ENCODE measurements around the gene ABCB9.
"Not testable (repeated sequence)": the region's sequence is repeated elsewhere in the genome, so short reads cannot be mapped to it uniquely, and the experiment has no call there.

ABCB9 gene

GRCh38 chr12:122960193-122960569 lies 6.1 kb downstream of the ABCB9 start:
- DNase-seq, result no peak

DNA sequence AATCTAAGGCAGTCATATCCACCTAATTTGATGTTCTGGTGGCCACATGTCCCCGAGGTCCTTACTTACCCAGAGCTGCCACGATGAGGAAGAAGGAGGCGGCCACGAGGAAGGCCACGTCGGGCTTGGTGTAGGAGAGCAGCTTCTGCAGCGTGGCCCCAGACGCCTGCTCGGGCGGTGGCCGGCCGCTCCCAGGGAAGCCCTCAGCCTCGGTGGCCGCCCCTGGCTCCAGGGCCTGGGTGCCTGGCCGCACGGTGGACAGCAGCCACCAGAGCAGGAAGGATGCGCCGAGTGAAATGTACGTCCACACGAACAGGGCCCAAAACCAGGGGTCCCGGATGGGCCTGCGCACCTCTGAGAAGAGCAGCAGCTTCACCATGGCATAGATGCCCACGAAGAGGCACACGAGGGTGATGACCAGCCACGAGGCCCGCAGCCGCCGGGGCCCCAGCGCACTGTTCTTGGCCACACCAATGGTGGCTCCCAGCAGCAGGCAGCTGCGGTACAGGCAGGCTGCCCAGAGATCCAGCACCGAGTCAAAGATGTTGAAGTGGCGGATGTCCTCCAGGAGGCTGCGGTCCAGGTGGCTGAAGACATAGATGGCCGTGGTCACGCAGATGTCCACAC lies 6.6 kb downstream of the ABCB9 start:
- DNase-seq, result no peak

DNA sequence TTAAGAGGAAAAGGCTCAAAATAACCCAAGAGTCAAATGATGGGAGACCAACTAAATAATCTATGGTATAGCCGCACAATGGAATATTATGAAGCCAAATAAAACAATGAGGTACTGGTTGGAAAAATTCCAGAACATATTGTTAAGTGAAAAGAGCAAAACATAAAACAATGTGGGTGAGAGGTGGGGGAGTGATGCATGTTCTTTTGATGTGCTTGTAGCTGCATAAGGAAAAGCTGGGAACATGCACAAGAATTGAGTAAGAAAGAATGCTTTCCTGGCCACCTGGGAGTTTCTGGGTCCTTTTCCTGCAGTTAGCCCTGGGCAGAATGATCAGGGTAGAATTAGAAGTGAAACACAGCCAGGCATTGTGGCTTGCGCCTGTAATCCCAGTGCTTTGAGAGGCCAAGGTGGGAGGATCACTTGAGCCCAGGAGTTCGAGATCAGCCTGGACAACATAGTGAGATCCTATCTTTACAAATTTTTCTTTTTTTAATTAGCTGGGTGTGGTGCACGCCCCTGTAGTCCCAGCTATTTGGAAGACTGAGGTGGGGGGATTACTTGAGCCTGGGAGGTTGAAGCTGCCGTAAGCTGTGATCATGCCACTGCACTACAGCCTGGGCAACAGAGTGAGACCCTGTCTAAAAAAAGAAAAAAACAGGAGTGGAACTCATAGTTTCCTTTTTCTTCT lies 7.9 kb downstream of the ABCB9 start:
- DNase-seq, result no peak

- no peak for DNase-seq
Measured at GRCh38 chr12:122956035-122956434, 10.2 kb downstream of the ABCB9 start.

DNA sequence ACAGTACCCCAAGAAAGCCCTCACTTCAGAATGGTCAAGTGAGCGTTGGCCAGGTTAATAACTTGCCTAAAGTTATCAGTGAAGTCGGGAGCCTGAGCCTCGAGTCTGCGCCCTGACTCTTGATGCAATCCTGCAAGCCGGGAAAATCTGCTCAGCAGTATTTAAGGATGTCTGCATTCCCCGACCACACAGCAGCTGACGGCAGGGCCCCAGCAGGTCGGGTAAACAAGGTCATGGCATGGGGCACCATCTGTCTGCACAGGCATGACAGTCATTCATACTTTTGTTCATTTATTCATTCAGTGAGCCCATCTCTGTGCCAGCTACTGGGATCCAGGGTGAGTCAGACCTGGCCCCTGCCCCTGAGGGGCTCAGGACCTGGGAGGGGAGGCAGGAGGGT lies 11.1 kb downstream of the ABCB9 start:
- no peak for DNase-seq

DNA sequence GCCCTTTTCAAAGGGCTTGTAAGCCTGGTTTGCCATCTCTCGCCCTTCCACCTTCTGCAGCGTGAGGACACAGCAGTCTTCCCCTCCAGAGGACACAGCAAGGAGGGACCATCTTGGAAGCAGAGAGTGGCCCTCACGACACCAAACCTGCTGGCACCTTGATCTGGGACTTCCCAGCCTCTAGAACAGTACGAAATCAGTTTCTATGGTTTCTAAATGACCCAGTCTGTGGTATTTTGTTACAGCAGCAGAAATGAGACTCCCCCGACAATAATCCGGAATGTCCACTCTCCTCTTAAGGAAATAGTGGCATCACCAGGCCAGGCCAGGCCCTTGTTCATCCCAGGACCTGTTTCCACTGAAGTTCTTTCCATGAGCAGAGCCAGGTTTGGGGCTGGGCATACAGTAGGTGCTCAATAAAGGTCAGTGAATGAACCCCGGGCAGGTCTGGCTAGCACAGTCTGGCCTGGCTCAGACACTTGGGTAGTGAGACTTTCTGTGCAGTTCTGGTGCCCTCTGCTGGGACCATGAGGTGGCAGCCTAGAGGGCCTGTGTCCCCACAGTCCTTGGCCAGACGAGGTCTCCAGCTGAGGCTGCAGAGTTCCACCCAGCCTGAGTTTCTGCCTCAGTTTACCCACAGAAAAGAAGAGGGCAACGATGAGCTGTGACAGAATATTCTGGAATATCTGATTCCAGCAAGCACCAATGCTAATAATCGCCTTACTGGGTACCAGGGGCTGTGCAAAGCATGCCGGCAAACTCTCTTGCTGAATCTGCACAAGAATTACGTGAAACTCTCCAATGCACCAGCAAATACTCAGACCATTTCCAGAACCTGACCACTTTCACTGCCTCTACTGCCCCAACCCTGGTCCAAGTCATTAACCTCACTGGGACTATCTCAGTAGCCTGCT lies 14.0 kb downstream of the ABCB9 start:
- peak; percentile 63 to 66 for DNase-seq

GRCh38 chr12:122951406-122951805 lies 14.9 kb downstream of the ABCB9 start:
- DNase-seq, result no peak

DNA sequence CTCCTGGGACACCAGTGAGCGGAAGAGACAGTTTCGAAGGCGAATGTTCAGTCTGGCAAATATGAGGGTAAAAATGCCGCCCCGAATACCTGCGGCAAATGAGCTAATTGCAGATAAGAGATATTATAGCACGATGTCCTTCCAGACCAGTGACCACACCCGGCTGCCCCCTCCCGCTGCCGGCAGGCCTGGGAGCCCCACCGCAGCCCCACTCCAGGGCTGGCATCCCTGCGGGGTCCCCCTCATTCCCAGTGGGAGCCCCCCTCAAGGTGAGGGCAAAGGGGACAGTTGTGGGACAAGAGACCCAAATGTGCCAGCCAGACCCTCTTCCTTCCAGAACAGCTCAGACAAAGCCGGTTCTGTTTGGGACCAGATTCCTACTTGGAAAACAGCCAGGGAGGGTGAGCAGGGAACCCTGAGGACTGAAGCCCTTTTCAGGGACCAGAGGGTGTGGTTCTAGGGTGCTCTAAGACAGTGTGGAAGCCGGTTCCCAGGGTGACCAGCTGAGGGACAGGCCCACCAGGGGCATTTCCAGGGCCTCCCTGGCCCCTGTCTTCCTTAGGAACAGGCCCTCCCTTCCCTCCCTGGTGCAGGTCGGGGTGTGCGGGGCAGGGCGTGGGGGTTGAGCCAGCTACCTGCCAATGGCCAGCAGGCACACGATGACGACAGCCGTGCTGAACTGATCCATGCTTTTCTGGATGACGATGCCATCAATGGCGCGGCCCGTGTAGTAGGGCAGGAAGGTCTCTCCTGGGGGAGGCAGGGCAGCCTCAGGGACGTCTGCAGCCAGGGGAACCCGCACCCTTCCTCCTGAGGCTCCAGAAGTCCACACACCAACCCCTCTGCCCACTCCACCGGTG lies 16.2 kb downstream of the ABCB9 start:
- DNase-seq, result no peak

GRCh38 chr12:122949405-122949804 lies 16.9 kb downstream of the ABCB9 start:
- no peak for DNase-seq

DNA sequence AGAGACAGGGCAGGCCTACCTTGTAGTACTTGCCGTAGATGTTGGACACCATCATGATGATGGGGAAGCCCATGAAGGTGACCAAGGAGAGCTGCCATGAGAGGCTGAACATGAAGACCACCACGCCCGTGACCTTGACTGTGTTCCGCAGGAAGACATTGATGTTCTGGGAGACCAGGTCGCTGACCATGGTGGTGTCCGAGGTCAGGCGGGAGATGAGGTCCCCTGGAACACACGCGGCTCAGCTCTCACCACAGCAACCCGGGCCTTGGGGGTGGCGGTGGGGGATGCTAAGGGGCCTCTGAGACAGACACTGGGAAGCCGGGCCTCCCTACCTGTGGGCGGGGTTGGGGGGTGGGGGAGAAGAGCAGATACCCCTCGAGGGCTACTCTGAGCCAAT lies 17.7 kb downstream of the ABCB9 start:
- DNase-seq, result no peak

DNA sequence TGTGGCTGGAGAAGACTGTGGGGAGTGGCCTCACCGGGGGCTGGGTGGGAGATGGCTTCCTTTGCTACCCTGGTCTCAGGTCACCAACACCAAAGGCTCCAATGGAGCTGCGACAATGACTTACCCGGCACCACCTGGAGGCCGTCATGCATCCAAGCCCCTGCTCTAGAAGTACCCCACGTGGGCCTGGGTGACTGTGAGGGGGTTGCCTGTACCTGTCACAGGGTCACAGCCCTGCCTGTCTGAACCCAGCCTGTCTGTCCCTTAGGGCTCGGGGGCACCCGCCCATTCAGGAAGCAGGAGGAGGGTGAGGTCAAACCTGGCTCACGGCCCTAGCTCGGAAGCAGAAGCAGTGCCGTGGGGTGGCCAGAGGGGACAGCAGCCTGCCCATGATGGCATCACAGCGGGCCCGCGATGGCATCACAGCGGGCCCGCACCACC lies 18.9 kb downstream of the ABCB9 start:
- DNase-seq, result no peak

- no peak for DNase-seq
Measured at GRCh38 chr12:122946690-122947341, 19.4 kb downstream of the ABCB9 start.

DNA sequence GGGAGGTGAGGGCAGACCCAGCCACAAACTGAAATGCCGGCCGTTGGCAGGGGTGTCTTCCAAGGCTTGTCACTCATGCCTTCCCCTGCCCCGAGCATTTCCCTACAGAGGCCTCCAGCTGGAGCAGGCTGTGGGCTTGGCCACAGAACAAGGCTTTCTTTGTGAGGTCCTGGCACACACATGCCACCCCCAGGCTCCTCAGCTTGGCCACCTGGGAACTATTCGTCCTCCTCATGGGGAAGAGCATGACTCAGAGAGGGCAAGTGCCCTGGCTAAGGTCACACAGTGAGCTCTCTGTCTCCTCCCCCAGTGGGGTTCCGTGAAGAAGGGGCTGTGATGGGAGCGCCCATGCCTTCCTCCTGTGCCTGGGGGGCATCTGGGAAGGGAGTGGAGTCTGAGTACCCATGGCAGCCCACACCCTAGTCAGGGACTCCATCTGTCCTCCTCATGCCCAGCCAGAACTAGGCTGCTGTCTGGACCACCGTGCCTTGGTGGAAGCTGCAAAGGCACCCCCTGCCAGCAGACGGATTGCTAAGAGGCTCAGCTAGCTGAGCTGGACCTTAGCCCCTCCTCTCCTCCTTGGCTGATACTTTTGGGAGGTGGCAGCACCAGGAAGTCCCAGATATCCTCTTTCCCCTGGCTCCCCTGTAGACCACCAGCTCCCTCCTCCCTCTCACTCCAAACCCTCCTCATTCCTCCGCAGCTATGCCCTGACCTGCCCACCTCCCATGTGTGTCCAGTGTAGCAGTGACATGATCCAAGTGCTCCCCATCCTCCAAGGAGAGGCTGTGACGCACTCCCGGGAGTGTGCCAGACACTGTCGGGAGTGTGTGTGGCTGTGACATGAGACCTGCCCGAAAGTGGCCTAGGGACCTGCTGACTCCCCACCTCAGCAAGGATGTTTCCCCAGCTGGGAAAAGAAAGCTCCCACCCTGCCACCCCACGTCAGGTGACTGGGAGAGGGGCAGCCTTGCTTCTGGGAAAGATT lies 21.4 kb downstream of the ABCB9 start:
- no peak for DNase-seq

GRCh38 chr12:122943196-122943595 lies 23.1 kb downstream of the ABCB9 start:
- no peak for DNase-seq

GRCh38 chr12:122942637-122943036 lies 23.6 kb downstream of the ABCB9 start:
- no peak for DNase-seq

DNA sequence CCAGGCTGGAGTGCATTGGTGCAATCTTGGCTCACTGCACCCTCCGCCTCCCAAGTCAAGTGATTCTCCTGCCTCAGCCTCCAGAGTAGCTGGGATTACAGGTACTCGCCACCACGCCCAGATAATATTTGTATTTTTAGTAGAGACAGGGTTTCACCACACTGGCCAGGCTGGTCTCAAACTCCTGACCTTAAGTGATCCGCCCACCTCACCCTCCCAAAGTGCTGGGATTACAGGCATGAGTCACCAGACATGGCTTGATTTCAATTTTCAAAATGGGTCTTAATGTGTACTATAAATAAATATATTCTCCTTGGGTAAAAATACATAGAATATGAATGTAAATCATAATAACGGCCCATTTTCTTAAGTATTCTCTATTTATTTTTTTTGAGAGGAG lies 24.9 kb downstream of the ABCB9 start:
- DNase-seq, result not testable (repeated sequence)

DNA sequence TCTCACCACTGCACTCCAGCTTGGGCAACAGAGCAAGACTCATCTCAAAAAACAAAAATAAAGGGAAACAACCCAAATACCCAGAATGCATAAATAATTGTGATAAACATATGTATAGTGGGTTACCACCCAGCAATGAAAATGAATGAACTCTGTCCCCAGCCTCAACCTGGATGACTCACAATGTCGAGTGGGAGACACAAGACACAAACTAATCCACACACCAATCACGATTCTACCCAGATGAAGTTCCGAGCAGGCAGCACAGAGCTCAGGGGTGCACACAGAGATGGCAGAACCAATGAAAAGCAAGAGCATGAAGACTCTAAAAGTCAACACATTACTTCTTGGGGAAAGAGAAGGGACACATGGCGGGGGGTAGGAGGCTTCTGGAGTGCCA lies 27.1 kb downstream of the ABCB9 start:
- DNase-seq, result no peak

DNA sequence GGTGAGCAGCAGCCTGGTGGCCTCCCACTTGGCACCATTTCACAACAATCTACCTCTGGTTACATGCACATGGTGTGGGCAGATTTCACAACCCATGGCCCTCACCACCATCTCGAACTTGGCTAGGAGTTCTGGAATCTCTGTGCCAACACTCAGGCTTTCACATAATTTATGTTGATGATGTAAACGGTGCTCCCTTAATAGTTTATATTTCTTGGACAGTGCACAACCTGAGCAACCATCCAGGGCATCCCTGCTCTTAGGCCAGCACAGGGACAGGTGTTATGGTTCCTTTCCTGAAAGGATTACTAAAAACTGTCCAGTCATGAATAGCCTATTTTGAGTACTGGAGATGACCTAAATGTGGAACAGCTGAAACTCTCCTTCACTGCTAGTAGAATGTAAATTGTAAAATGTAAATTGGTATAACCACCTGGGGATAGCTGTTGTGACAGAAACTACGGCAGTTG lies 28.6 kb downstream of the ABCB9 start:
- no peak for DNase-seq

GRCh38 chr12:122935318-122935717 lies 30.9 kb downstream of the ABCB9 start:
- no peak for DNase-seq

GRCh38 chr12:122934722-122935121 lies 31.5 kb downstream of the ABCB9 start:
- no peak for DNase-seq

DNA sequence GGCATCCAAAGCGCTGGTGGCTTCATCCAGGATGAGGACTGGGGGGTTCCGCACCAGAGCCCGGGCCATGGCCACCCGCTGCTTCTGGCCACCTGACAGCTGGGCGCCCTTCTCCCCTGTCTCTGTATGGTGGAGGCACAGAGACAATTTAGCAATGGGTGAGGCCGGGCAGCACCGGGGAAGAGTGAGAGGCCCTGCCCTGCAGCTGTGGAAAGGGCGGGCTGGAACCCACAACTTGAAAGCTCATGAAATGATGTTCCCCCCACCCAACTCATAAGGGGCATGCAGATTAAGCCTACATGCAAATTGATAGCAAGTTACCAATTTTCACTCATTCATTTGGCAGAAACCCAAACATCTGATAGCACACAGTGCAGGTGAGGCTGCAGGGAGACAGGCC lies 34.1 kb downstream of the ABCB9 start:
- DNase-seq, result no peak

Measured in NCI-H2081 (cell line).